Adrenal gland (tissue), 12 donors: ENCODE results near the gene FCN3. TPM values are rescaled to one million over a fixed set of nuclear protein-coding genes. Genes with fewer than 3 reads are reported as not detected.

Experiments
- DNase-seq, 7 donors: peaks; one replicate each; pipeline ENCODE4 v3.0.0-alpha.2; 2019 to 2020
- H3K27ac ChIP-seq, 5 donors: fragments of 200-600 bp; sonication (generic) in 4 of 5; 1 replicate in 3 of 5; 2 replicates in 2 of 5; pipeline versions ENCODE4 v1.5.1 to v1.8.0; 2016 to 2020; ENCODE audit warnings: mild to moderate bottlenecking in 1 of 5
- H3K27me3 ChIP-seq: fragments of 200-600 bp; 2 replicates; pipeline ENCODE4 v1.8.0; 2021
- H3K36me3 ChIP-seq, 2 donors: fragments of 200-600 bp; replicated peaks in 1 of 2; 1 replicate in 1 of 2; 2 replicates in 1 of 2; pipeline versions ENCODE4 v1.5.1 to v1.8.0; 2018 to 2022
- H3K4me1 ChIP-seq, 2 donors: fragments of 200-600 bp; replicated peaks in 1 of 2; 1 replicate in 1 of 2; 2 replicates in 1 of 2; pipeline versions ENCODE4 v1.5.1 to v1.8.0; 2018 to 2021
- H3K4me3 ChIP-seq, 4 donors: fragments of 200-600 bp; sonication (generic) in 3 of 4; one replicate each; pipeline ENCODE4 v1.5.1; 2016 to 2018
- H3K9me3 ChIP-seq, 3 donors: fragments of 200-600 bp; sonication (generic) in 1 of 3; replicated peaks in 1 of 3; 1 replicate in 2 of 3; 2 replicates in 1 of 3; pipeline versions ENCODE4 v1.5.1 to v1.8.0; 2016 to 2021
- CTCF ChIP-seq, 6 experiments: fragments of 450-650 bp in 4 of 6; fragments of 200-600 bp in 2 of 6; sonication (generic) in 1 of 6; IDR thresholded peaks; 1 replicate in 5 of 6; 2 replicates in 1 of 6; pipeline versions ENCODE4 v1.5.1 to v1.8.0; 2016 to 2021; ENCODE audit warnings: antibody characterized with exemption in 6 of 6, mild to moderate bottlenecking in 2 of 6, moderate library complexity in 1 of 6
- POLR2A ChIP-seq, 2 donors: fragments of 450-650 bp; IDR thresholded peaks; one replicate each; pipeline ENCODE4 v1.6.1; 2017; ENCODE audit warnings: antibody characterized with exemption in 2 of 2, mild to moderate bottlenecking in 2 of 2, moderate library complexity in 1 of 2
- WGBS, 4 donors: extraction: QIAGEN DNeasy Blood & Tissue Kit in 2 of 4; methylation state at CpG; one replicate each; pipeline versions ENCODE4 v1.1.5 to v1.1.7; 2013 to 2017; 5-methylcytosine and 5-hydroxymethylcytosine counted together
- intact Hi-C, 2 donors: fragments of 100-400 bp; cut with DNase I; formaldehyde crosslinking; loops; one replicate each; pipeline versions ENCODE4 v1.14.1 to v1.15.0; 2022 to 2023
- polyA plus RNA-seq, 3 donors: library from polyadenylated mRNA; stranded (reverse); fragments of 200-250 nt in 2 of 3; fragments of 350-450 nt in 1 of 3; fragmentation: Illumina TruSeq in 1 of 3; extraction: RNeasy Lipid Tissue Mini Kit (QIAGEN cat#74804) in 1 of 3; gene quantifications; one replicate each; pipeline ENCODE4 v1.2.3, GENCODE V29; 2013 to 2014
- small RNA-seq, 2 donors: library from RNA; depleted of rRNA; stranded (forward); fragments of <200 nt; gene quantifications; one replicate each; pipeline ENCODE3, GENCODE V24; 2016
- total RNA-seq, 9 donors: library from RNA; depleted of rRNA in 4 of 9; stranded (reverse); fragments of >200 nt in 4 of 9; fragments of 120-200 nt in 1 of 9; fragmentation: NEBNext Ultra II Directional in 1 of 9; extraction: Animal tissue kit (Norgen Biotek cat#: 25700) in 1 of 9; gene quantifications; one replicate each; pipeline versions ENCODE4 v1.1.0 to v1.2.4, GENCODE V29; 2013 to 2023
- donor health status: healthy with polysubstance abuse.
- donor health status: Bipolar disorder and iron deficiency.
- donor health status: DM: yes; HTN: yes; CAD: no.
- donor health status: DM: no; HTN: no; CAD: no.
- donor health status: DM: no; HTN: no; CAD: no.
- donor health status: DM: yes; HTN: yes; CAD: no.

FCN3 gene
- total and polyA plus RNA-seq, 12 donors: 6.3 to 83.3 (median 32.0) TPM

GRCh38 chr1:27325286-27325685 lies 49.3 kb downstream of the FCN3 start:
- H3K36me3 ChIP-seq: peaks cover 0 to 17% of the 10 kb centered on the region in 2 donors
- no peak overlapping the region for H3K27ac ChIP-seq
- 90 to 97% (median 94%) methylated on average over 6 to 15 of the region's 15 CpGs for WGBS, 4 donors
- no peak for DNase-seq
- no peaks in the 10 kb centered on the region for H3K9me3 ChIP-seq
- no peaks in the 10 kb centered on the region for H3K27me3 ChIP-seq
- TF ChIP-seq POLR2A (IDR thresholded peaks at IDR 0.05) (no peak), CTCF (IDR thresholded peaks at IDR 0.05) (no peak)
- H3K4me3 ChIP-seq: no peak overlapping the region
- intact Hi-C loops: no loop called here
- peaks cover 9 to 26% of the 10 kb centered on the region in 2 donors for H3K4me1 ChIP-seq

GRCh38 chr1:27322569-27323240 lies 51.9 kb downstream of the FCN3 start:
- DNase-seq: no peak
- peak overlapping the region; percentile 66 to 91 (median 86) for H3K4me3 ChIP-seq
- TF ChIP-seq CTCF (IDR thresholded peaks at IDR 0.05) (no peak), POLR2A (IDR thresholded peaks at IDR 0.05) (no peak)
- WGBS, 4 donors: 11 to 17% (median 13%) methylated on average over 10 of the region's 10 CpGs
- intact Hi-C loops: no loop called here
- H3K9me3 ChIP-seq: no peaks in the 10 kb centered on the region
- peaks cover 9 to 26% of the 10 kb centered on the region in 2 donors for H3K4me1 ChIP-seq
- H3K36me3 ChIP-seq: peaks cover 0 to 14% of the 10 kb centered on the region in 2 donors
- H3K27ac ChIP-seq: peak overlapping the region; percentile 60 to 91 (median 81)
- no peaks in the 10 kb centered on the region for H3K27me3 ChIP-seq

GRCh38 chr1:27321813-27322568 lies 52.6 kb downstream of the FCN3 start, which contains the start of gene TMEM222:
Gene TMEM222 (plus strand): TSS chr1:27322163. CDS start chr1:27322198, 35 bp downstream.
- H3K27ac ChIP-seq: peak within 1 kb of the TSS; percentile 60 to 91 (median 81)
- peaks cover 9 to 26% of the 10 kb centered on the region in 2 donors for H3K4me1 ChIP-seq
- intact Hi-C loops: no loop called here
- H3K4me3 ChIP-seq: peak within 1 kb of the TSS; percentile 66 to 91 (median 86)
- H3K27me3 ChIP-seq: no peaks in the 10 kb centered on the region
- DNase-seq: peak; percentile 95 to 98 (median 98)
- TF ChIP-seq POLR2A (IDR thresholded peaks at IDR 0.05) (peak; percentile 36 to 62), CTCF (IDR thresholded peaks at IDR 0.05) (peak in 5 of 6 experiments; percentile 20 to 53 (median 35))
- H3K36me3 ChIP-seq: peaks cover 0 to 14% of the 10 kb centered on the region in 2 donors
- 0 to 1% (median 1%) methylated on average over 13 to 67 of the region's 67 CpGs for WGBS, 4 donors
- H3K9me3 ChIP-seq: no peaks in the 10 kb centered on the region

Small RNA genes lying within 50 kb of the gene (small RNA-seq; reads per million reads assigned to genes)
- 0 to 0.12 reads per million in 2 donors for gene RNU6-48P

Other genes starting within 250 kb of the FCN3 start
- gene SLC9A1, start 219.7 kb downstream of the FCN3 start, total RNA-seq: 10 to 100 TPM in 8 of 9 donors, 1 to 10 TPM in 1; 3.1 to 44.0 (median 27.5) TPM
- 10 to 100 TPM; 16.3 to 49.0 (median 30.0) TPM for gene SLC9A1, start 219.7 kb downstream of the FCN3 start, polyA plus RNA-seq
- 10 to 100 TPM; 18.1 to 66.6 (median 52.5) TPM for gene WDTC1, start 140.2 kb downstream of the FCN3 start, total RNA-seq
- 10 to 100 TPM; 14.7 to 30.2 (median 21.5) TPM for gene WDTC1, start 140.2 kb downstream of the FCN3 start, polyA plus RNA-seq
- 10 to 100 TPM; 30.7 to 63.5 (median 49.8) TPM for gene TMEM222, start 52.7 kb downstream of the FCN3 start, total RNA-seq
- 10 to 100 TPM; 38.8 to 73.2 (median 66.8) TPM for gene TMEM222, start 52.7 kb downstream of the FCN3 start, polyA plus RNA-seq
- 1 to 10 TPM in 3 of 9 donors, under 1 TPM in 5, not detected in 1; 0.22 to 2.0 (median 0.91) TPM for gene SYTL1, start 32.8 kb downstream of the FCN3 start, total RNA-seq
- 10 to 100 TPM in 1 of 3 donors, 1 to 10 TPM in 1, not detected in 1; 3.0 to 10.9 TPM for gene SYTL1, start 32.8 kb downstream of the FCN3 start, polyA plus RNA-seq
- gene MAP3K6, start 7.9 kb downstream of the FCN3 start, total RNA-seq: 10 to 100 TPM in 8 of 9 donors, 1 to 10 TPM in 1; 6.5 to 48.2 (median 25.9) TPM
- gene MAP3K6, start 7.9 kb downstream of the FCN3 start, polyA plus RNA-seq: 100 to 1,000 TPM in 1 of 3 donors, 10 to 100 TPM in 2; 14.2 to 136 (median 83.9) TPM
- gene CD164L2, start 8.5 kb upstream of the FCN3 start, total RNA-seq: 1 to 10 TPM in 1 of 9 donors, under 1 TPM in 3, not detected in 5; 0.11 to 2.6 (median 0.41) TPM
- under 1 TPM in 2 of 3 donors, not detected in 1; 0.13 to 0.16 TPM for gene CD164L2, start 8.5 kb upstream of the FCN3 start, polyA plus RNA-seq
- 1 to 10 TPM in 2 of 9 donors, under 1 TPM in 2, not detected in 5; 0.17 to 2.0 (median 0.66) TPM for gene GPR3, start 17.8 kb upstream of the FCN3 start, total RNA-seq
- gene GPR3, start 17.8 kb upstream of the FCN3 start, polyA plus RNA-seq: 1 to 10 TPM in 1 of 3 donors, under 1 TPM in 2; 0.40 to 1.0 (median 0.64) TPM
- 100 to 1,000 TPM in 4 of 9 donors, 10 to 100 TPM in 5; 17.4 to 159 (median 70.0) TPM for gene WASF2, start 115.3 kb upstream of the FCN3 start, total RNA-seq
- gene WASF2, start 115.3 kb upstream of the FCN3 start, polyA plus RNA-seq: 10 to 100 TPM; 18.9 to 94.6 (median 29.0) TPM
- gene AHDC1, start 229.3 kb upstream of the FCN3 start, total RNA-seq: 100 to 1,000 TPM in 1 of 9 donors, 10 to 100 TPM in 8; 15.3 to 111 (median 71.0) TPM
- gene AHDC1, start 229.3 kb upstream of the FCN3 start, polyA plus RNA-seq: 10 to 100 TPM; 10.4 to 98.5 (median 27.0) TPM